K562 (cell line): Measurements from ENCODE around the gene SLC6A9. TPM values are rescaled to one million over a fixed set of nuclear protein-coding genes. Genes with fewer than 3 reads are reported as not detected.

Source experiments
- PHF8 ChIP-seq: fragments of 200-600 bp; sonication (generic); IDR thresholded peaks from 2 replicates; pipeline ENCODE4 v1.6.1; 2012; ENCODE audit warnings: mixed run types, mild to moderate bottlenecking, inconsistent platforms, low read length, moderate library complexity, borderline replicate concordance
- PYGO2 ChIP-seq: fragments of 450-650 bp; IDR thresholded peaks from 2 replicates; pipeline ENCODE4 v1.6.1; 2016; ENCODE audit warnings: mild to moderate bottlenecking, missing genetic modification characterization, moderate library complexity, missing compliant biosample characterization
- SIN3A ChIP-seq, 2 experiments: fragments of 150-350 bp in 1 of 2; IDR thresholded peaks; 2 replicates each; pipeline ENCODE4 v1.6.1; 2011 to 2016; ENCODE audit warnings: borderline replicate concordance in 2 of 2, low read depth in 2 of 2, low read length in 2 of 2, mild to moderate bottlenecking in 2 of 2, moderate library complexity in 2 of 2; ENCODE audit not compliant: control insufficient read depth in 1 of 2
- SMAD1 ChIP-seq: fragments of 150-350 bp; IDR thresholded peaks from 2 replicates; pipeline ENCODE4 v1.6.1; 2014; ENCODE audit warnings: low read length, low read depth; ENCODE audit not compliant: partially characterized antibody
- VEZF1 ChIP-seq: fragments of 200-800 bp; sonication (Bioruptor generic); IDR thresholded peaks from 2 replicates; pipeline ENCODE4 v1.6.1; 2017; ENCODE audit warnings: missing genetic modification characterization, missing compliant biosample characterization
- ZNF830 ChIP-seq: fragments of 250-450 bp; sonication (Bioruptor Pico); IDR thresholded peaks from 2 replicates; pipeline ENCODE4 v1.5.0; 2021; ENCODE audit warnings: mild to moderate bottlenecking
- polyA plus RNA-seq, 8 experiments: library from polyadenylated mRNA; depleted of rRNA in 4 of 8; stranded (reverse) in 5 of 8; unstranded in 3 of 8; fragments of >200 nt; fragmentation: Nextera tagmentation in 2 of 8; fragmentation: Illumina TruSeq in 1 of 8; extraction: Ambion mirVana in 2 of 8; extraction: Trizol in 1 of 8; gene quantifications; 2 replicates each; pipeline versions ENCODE4 v1.2.1 to v1.2.3, GENCODE V29; 2011 to 2014; ENCODE audit warnings: inconsistent platforms in 1 of 8, missing spikeins in 1 of 8
- total RNA-seq, 7 experiments: library from RNA; depleted of rRNA in 6 of 7; stranded (reverse); fragments of >200 nt in 6 of 7; fragmentation: Illumina TruSeq in 2 of 7; extraction: Trizol in 2 of 7; gene quantifications; 2 replicates each; pipeline versions ENCODE4 v1.2.1 to v1.2.3, GENCODE V29; 2011 to 2021; ENCODE audit warnings: low replicate concordance in 1 of 7
- TF ChIP-seq, protein P1 (sequence below): fragments of 250-450 bp; sonication (Bioruptor Pico); IDR thresholded peaks from 2 replicates; pipeline ENCODE4 v1.5.0; 2022; ENCODE audit warnings: mild to moderate bottlenecking
- TF ChIP-seq, protein P2 (sequence below): sonication (generic); formaldehyde crosslinking; IDR thresholded peaks from 2 replicates; pipeline ENCODE4 v1.8.1; 2023; ENCODE audit warnings: missing genetic modification reagents, mild to moderate bottlenecking, borderline replicate concordance
- TF ChIP-seq, protein P3 (sequence below): fragments of 450-650 bp; IDR thresholded peaks from one replicate; pipeline ENCODE4 v1.6.1; 2018; ENCODE audit warnings: mild to moderate bottlenecking, moderate library complexity; ENCODE audit not compliant: partially characterized antibody
- TF ChIP-seq, protein P4 (sequence below), 2 experiments: IDR thresholded peaks; 2 replicates each; pipeline ENCODE4 v1.6.1; 2012; ENCODE audit warnings: improper control_type of control experiment in 2 of 2, low read depth in 2 of 2, low read length in 2 of 2, borderline replicate concordance in 1 of 2

Gene SLC6A9
- total and polyA plus RNA-seq, 9 of the 15 experiments (the other 6 are each of a cell fraction or from before 2014, with no cell fraction given) = 0.17 to 18.7 (median 2.9) TPM

GRCh38 chr1:43958351-43959255, 72.7 kb downstream of the SLC6A9 start (continued):
- no peak for TF ChIP-seq PYGO2 (tag)
- TF ChIP-seq, protein P1, sequence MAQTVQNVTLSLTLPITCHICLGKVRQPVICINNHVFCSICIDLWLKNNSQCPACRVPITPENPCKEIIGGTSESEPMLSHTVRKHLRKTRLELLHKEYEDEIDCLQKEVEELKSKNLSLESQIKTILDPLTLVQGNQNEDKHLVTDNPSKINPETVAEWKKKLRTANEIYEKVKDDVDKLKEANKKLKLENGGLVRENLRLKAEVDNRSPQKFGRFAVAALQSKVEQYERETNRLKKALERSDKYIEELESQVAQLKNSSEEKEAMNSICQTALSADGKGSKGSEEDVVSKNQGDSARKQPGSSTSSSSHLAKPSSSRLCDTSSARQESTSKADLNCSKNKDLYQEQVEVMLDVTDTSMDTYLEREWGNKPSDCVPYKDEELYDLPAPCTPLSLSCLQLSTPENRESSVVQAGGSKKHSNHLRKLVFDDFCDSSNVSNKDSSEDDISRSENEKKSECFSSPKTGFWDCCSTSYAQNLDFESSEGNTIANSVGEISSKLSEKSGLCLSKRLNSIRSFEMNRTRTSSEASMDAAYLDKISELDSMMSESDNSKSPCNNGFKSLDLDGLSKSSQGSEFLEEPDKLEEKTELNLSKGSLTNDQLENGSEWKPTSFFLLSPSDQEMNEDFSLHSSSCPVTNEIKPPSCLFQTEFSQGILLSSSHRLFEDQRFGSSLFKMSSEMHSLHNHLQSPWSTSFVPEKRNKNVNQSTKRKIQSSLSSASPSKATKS (CRISPR knock-in tag) = no peak
- TF ChIP-seq, protein P2, sequence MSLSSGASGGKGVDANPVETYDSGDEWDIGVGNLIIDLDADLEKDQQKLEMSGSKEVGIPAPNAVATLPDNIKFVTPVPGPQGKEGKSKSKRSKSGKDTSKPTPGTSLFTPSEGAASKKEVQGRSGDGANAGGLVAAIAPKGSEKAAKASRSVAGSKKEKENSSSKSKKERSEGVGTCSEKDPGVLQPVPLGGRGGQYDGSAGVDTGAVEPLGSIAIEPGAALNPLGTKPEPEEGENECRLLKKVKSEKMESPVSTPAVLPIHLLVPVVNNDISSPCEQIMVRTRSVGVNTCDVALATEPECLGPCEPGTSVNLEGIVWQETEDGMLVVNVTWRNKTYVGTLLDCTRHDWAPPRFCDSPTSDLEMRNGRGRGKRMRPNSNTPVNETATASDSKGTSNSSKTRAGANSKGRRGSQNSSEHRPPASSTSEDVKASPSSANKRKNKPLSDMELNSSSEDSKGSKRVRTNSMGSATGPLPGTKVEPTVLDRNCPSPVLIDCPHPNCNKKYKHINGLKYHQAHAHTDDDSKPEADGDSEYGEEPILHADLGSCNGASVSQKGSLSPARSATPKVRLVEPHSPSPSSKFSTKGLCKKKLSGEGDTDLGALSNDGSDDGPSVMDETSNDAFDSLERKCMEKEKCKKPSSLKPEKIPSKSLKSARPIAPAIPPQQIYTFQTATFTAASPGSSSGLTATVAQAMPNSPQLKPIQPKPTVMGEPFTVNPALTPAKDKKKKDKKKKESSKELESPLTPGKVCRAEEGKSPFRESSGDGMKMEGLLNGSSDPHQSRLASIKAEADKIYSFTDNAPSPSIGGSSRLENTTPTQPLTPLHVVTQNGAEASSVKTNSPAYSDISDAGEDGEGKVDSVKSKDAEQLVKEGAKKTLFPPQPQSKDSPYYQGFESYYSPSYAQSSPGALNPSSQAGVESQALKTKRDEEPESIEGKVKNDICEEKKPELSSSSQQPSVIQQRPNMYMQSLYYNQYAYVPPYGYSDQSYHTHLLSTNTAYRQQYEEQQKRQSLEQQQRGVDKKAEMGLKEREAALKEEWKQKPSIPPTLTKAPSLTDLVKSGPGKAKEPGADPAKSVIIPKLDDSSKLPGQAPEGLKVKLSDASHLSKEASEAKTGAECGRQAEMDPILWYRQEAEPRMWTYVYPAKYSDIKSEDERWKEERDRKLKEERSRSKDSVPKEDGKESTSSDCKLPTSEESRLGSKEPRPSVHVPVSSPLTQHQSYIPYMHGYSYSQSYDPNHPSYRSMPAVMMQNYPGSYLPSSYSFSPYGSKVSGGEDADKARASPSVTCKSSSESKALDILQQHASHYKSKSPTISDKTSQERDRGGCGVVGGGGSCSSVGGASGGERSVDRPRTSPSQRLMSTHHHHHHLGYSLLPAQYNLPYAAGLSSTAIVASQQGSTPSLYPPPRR (CRISPR knock-in tag) = no peak
- no peak for TF ChIP-seq ZNF830 (CRISPR knock-in tag)
- TF ChIP-seq PHF8 = no peak
- peak; percentile 44; the same call in 1 of the 2 replicates for TF ChIP-seq VEZF1
- TF ChIP-seq, protein P3, sequence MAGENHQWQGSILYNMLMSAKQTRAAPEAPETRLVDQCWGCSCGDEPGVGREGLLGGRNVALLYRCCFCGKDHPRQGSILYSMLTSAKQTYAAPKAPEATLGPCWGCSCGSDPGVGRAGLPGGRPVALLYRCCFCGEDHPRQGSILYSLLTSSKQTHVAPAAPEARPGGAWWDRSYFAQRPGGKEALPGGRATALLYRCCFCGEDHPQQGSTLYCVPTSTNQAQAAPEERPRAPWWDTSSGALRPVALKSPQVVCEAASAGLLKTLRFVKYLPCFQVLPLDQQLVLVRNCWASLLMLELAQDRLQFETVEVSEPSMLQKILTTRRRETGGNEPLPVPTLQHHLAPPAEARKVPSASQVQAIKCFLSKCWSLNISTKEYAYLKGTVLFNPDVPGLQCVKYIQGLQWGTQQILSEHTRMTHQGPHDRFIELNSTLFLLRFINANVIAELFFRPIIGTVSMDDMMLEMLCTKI = no peak
- TF ChIP-seq, protein P4, sequence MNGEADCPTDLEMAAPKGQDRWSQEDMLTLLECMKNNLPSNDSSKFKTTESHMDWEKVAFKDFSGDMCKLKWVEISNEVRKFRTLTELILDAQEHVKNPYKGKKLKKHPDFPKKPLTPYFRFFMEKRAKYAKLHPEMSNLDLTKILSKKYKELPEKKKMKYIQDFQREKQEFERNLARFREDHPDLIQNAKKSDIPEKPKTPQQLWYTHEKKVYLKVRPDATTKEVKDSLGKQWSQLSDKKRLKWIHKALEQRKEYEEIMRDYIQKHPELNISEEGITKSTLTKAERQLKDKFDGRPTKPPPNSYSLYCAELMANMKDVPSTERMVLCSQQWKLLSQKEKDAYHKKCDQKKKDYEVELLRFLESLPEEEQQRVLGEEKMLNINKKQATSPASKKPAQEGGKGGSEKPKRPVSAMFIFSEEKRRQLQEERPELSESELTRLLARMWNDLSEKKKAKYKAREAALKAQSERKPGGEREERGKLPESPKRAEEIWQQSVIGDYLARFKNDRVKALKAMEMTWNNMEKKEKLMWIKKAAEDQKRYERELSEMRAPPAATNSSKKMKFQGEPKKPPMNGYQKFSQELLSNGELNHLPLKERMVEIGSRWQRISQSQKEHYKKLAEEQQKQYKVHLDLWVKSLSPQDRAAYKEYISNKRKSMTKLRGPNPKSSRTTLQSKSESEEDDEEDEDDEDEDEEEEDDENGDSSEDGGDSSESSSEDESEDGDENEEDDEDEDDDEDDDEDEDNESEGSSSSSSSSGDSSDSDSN (IDR thresholded peaks at IDR 0.05; ENCODE audit: borderline replicate concordance in 1 of 2, low read depth in 2 of 2, low read length in 2 of 2) = 0 out of 4 replicates have a peak, but pooled peaks of 1 of the 2 experiments have one; percentile 78
- TF ChIP-seq SIN3A (IDR thresholded peaks at IDR 0.05; ENCODE audit: borderline replicate concordance in 2 of 2, control insufficient read depth in 1 of 2, low read depth in 2 of 2, low read length in 2 of 2) = no peak
- TF ChIP-seq SMAD1 = no peak
